Sigmoid colon (tissue), 4 donors: ENCODE measurements around the gene KLRC4.

Experiments used
- CTCF ChIP-seq, 4 experiments: fragments of 450-650 bp in 3 of 4; fragments of 200-600 bp in 1 of 4; IDR thresholded peaks; one replicate each; pipeline ENCODE4 v1.5.1; 2016 to 2019; ENCODE audit warnings: antibody characterized with exemption in 4 of 4, mild to moderate bottlenecking in 3 of 4, moderate library complexity in 2 of 4
- EP300 ChIP-seq, 4 donors: sonication (generic); formaldehyde crosslinking; IDR thresholded peaks; one replicate each; pipeline ENCODE4 v1.6.1; 2017; ENCODE audit warnings: antibody characterized with exemption in 4 of 4

- TF ChIP-seq CTCF (IDR thresholded peaks at IDR 0.05) (no peak), EP300 (IDR thresholded peaks at IDR 0.05) (no peak)
Observed at GRCh38 chr12:10372559-10372958, 37.0 kb downstream of the KLRC4 start.
